ENCODE results near the gene PCLO.
"Not testable (repeated sequence)": the region's sequence is repeated elsewhere in the genome, so short reads cannot be mapped to it uniquely, and the experiment has no call there.

PCLO gene

DNA sequence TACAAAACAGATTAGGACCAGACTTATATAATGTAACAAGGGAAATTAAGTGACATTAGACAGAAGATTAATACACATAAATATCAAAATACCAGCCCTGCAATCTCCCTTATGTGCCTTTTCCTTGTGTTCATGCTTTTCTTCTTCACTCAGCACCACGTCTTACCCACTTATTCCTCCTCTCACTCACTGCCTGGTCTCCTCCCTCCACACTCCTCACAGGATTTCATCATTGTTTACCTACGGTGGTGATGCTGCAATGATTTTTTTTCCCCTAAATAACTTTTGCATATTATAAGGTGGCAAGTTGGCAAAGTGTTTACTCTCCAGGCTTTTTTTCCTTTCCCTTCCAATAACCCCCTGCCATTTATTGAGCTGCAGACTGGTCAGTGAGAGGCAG, 203.2 kb downstream of the PCLO start:
- DNase-seq, result no peak

- DNase-seq, result no peak
Measured at GRCh38 chr7:82957521-82957920, 205.2 kb downstream of the PCLO start.

DNA sequence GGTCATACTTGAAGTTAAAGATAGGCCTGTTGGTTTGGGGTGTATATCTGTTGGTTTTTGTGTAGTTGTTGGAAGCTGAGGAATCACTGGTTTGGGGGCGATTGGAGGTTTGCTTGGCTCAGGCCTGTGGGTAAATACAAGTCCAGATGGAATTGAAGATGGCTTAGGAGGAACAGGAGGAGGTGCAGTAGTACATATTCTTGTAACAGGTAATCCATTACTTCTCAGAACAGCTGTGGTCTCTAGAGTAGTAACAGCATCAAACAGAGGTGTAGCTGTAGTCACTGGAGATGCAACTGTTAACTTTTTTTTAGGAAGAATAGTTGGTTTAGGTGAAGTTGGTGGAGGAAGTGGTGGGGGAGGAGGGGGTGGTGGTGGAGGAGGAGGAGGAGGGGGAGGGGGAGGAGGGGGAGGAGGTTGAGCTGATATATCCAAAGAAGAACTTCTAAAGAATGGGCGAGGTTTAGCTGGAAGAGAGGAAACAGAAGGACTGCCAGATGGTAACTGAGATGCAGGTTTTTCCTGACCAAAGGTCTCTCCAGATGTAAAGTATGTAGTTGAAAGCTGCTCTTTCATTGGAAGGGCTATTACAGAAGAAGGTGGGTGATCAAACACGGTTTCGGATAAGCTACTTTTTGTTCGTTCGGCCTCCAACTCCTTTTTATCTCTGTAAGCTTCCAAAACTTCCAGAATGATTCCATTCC, 209.2 kb downstream of the PCLO start:
- DNase-seq, result no peak

GRCh38 chr7:82950436-82950835, 212.2 kb downstream of the PCLO start:
- DNase-seq, result no peak

- no peak for DNase-seq
Measured at GRCh38 chr7:82945480-82945879, 217.2 kb downstream of the PCLO start.

GRCh38 chr7:82945056-82945455, 217.6 kb downstream of the PCLO start:
- DNase-seq, result no peak

DNA sequence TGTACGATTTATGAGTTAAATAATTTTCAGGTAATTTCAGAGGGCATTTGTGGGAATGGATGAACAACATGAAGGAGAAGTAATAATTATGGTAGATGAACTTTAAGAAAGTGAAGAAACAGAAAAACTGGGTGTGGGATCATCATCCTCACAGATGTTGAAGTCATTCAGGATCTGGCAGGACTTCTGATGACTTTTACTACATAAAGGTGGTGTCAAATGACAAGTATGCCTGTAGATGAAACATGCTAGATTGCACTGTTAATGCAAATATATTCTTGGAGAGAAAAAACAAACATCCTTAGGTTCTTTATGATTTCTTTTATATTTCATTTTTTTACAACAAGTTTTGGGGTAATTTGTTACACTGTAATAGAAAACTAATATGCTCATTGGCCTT, 230.2 kb downstream of the PCLO start:
- no peak for DNase-seq

GRCh38 chr7:82926477-82926876, 236.2 kb downstream of the PCLO start:
- DNase-seq, result no peak

DNA sequence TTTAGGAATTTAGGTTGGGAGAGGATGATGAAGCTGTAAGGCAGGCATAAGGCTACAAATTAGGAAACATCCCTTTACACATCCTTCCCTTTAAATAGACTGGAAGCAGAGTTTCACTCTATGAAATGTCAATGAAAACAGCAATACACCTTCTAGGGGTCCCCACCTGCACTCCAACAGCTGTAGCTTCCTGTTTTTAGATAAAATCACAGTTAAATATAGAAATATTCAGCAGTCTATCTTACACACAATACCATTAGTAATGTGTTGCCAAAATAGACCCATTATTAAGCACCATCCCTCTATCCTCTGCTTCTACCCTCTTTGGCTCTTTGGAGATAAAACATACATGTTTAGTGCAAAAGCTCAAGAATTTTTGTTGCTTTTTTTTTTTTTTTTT, 237.4 kb downstream of the PCLO start:
- no peak for DNase-seq

GRCh38 chr7:82906502-82906901, 256.2 kb downstream of the PCLO start:
- DNase-seq, result no peak

GRCh38 chr7:82904871-82905270, 257.8 kb downstream of the PCLO start:
- DNase-seq, result no peak

GRCh38 chr7:82901098-82901497, 261.6 kb downstream of the PCLO start:
- DNase-seq, result not testable (repeated sequence)

GRCh38 chr7:82897500-82897899, 265.2 kb downstream of the PCLO start:
- DNase-seq, result no peak

DNA sequence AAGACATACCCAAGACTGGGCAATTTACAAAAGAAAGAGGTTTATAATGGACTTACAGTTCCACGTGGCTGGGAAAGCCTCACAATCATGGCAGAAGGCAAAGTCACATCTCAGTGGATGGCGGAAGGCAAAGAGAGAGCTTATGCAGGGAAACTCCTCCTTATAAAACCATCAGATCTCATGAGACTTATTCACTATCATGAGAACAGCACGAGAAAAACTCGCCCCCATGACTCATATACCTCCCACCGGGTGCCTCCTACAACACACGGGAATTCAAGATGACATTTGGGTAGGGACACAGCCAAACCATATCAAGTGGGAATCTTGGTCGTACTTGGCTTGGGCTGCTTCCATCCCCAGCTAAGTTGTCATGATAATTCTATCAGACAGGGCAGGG, 268.3 kb downstream of the PCLO start:
- not testable (repeated sequence) for DNase-seq

DNA sequence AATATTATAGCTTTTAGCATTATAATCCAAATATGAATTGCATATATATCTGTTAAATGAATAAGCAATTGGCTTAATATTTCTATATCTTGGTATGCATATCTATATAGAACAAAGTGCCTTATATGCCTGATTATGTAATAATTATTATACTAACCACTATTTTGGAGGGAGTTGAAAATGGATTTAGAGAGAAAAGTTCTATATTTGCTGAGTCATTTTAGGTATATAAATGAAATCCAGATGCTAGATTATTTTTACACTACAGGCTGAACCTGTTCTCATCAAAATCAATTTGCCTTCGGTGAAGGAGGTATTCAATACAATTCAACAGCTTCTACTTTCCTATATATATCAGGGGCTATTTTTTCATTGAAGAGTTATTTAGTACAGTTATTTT, 276.4 kb downstream of the PCLO start:
- DNase-seq, result no peak

- no peak for DNase-seq
Measured at GRCh38 chr7:82865856-82866255, 296.8 kb downstream of the PCLO start.

DNA sequence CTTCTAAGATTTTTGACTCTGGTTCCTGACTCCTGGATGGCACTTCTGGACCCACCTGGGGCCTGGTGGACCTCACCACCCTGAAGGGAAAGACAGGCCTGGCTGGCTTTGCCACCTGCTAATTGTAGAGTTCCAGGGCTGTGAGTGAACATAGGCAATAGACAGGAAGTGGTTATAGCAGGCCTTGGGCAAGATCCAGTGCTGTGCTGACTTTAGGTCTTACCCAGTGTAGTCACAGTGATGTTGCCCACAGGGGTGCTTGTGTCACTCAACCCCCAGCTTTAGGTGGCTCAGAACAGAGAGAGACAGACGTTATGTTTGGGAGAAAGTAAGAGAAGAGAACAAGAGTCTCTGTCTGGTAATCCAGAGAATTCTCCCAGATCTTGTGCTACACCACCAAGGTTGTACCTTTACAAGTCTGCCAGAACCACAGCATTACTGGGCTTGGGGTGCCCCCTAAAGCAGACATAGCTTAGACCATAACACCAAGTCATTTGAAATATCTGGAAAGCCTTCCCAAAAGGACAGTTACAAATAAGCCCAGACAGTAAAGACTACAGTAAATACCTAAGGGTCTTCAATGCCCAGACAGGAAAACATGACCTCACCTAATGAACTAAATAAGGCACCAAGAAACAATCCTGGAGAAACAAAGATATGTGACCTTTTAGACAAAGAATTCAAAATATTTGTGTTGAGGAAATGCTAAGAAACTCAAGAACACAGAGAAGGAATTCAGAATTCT, 303.4 kb downstream of the PCLO start:
- DNase-seq, result no peak

GRCh38 chr7:82851121-82851520, 311.6 kb downstream of the PCLO start:
- no peak for DNase-seq

- no peak for DNase-seq
Measured at GRCh38 chr7:82841828-82842227, 320.9 kb downstream of the PCLO start.

DNA sequence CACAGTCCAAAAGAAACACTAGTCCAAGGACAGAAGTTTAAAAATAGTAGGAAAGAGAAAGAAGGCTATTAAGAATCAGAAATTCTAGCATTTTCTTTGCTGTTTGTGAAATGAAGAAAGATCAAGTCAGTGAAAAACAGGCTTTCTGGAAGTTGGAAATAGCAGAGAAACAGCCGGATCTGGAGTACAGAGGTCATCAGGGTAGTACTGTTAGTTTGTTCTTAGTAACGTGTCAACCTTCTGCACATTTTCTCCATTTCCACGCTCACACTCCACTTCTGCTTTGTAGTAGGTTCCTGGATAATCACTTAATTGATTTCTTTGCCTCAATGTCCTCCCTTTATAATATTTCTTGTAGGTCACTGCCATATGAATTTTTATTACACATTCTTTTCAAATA, 322.6 kb downstream of the PCLO start:
- DNase-seq, result no peak

DNA sequence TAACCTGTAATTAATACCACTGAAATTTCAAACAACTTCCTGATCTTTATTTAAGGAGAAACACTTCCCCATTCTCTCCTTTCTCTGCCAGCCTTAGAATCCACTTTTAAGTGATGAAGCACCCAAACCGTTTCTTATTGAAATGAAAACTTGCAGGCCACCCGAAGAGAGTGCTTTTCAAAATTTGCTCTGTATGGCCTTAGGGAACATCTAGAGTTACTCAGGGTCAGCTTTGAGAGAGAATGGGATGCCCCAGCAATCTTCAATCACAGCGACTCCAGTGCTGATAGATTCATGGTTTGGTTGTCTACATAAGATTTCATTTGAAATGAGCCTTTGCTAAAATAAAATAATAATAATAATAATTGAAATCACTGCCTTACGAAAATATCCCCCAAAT, 323.1 kb downstream of the PCLO start:
- DNase-seq, result no peak

DNA sequence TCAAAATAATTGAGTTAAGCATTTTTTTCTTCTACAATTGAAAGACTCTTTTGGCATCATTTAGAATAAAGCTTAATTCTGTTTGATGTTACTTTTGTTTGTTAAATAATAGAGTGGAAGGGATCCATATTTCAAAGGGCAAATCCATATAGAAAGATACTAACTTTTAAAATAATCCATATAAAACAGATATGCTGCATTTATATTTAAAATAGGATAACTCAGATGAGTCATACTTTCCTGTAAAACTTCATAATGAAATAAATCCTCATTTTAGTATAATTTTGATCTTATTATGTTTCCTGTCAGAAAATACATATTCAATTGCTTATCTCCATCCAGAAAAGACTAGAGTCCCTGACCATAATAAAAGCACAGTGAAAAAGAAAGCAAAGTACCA, 323.6 kb downstream of the PCLO start:
- DNase-seq, result no peak

DNA sequence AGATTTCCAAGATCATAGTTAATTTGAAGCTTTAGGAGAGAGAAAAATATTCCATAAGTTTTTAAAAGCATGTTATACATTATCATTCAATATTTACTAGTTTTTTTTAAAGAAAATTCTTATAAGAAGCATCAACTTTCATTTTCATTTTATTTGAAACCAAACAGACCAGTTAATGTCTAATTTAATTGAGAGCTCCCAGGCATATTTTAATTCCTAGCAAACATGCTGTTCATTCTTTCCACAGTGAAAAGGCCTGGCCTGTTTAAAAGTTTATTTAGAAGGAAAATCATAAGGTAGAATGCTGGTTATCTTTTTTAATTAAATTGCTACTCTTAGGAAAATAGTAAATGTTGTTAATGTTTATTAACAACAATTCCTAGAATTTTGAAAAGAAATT, 324.4 kb downstream of the PCLO start:
- no peak for DNase-seq

DNA sequence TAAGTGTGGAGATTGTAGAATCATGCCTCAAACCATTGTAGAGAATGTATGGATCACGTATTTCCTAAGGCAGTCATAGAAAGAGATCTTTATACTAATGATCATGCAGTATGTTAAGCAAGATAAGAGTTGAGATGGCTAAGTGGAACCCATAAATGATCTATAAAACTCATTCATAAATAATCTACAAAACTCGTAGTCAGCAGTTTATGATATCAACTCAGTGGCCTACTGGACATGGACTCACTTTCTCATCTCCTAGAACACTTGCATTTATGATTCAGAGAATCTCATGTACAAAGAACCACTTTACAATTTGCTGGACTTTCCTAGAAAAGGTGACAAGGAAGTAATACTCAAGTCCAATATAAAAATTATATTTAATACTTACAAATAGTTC, 339.6 kb downstream of the PCLO start:
- no peak for DNase-seq

DNA sequence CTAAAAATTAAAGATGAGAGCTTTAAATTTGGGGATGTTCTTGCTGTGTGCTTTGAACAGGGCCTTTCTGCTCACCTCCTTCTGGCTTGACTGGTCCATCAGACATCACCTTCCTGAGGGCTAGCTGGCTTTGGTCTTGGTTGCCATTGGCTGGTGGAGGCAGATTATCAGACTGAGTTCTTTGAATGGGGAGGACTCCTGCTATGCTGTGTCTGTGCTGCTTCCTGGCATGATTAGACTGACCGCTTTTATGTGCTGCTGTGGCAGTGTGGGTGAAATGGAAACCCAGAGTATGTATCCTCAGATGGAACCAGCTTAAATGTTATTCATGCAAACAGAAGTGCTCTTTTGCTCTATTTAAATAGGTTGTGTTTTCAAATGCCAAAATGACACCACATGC, 341.6 kb downstream of the PCLO start:
- no peak for DNase-seq
